ENCODE data around the gene GYS2.

GYS2 gene

DNA sequence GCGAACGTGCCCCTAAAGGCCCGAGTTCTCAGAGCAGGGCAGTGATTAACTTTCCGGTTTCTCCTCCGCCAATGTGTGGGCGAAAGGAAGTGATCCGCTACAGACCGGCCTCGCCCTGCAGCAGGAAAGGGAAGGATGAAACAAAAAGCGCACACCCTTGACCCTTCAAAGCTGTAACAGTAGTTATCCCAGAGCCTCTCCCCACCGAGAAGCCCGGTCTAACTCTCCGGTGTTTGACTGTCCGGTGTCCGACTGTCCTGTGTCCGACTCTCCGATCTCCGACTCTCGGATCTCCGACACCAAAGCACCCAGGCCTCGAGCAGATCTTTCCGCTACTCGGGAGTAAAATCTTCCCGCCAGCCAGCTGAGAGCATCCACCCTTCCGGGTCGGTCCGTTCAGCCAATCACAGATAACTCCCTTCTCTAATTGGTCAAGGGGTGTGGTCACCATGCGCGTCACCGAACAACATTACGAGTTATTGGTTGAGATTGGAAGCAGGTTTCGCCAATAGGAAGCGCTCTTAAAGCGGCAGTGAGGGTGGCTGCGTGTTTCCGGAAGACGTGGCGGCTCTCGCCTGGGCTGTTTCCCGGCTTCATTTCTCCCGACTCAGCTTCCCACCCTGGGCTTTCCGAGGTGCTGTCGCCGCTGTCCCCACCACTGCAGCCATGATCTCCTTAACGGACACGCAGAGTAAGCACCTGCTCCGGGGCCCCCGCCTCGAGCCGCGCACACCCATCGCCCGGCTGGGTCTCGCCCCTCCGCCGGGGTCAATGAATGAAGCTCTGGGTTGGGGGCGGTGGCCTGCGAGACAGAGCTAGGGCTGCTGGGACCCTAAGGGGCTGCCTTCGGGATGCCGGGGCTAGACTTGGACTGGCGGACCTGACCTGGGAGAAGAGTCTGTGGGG is 103.1 kb downstream of the GYS2 start, which contains the start of the genes GOLT1B and RECQL:
GOLT1B (plus strand) TSS at position 532 of the 906 bp plus-strand sequence; CDS start at position 667, 135 bp downstream.
RECQL (minus strand) TSS at position 378 of the 906 bp plus-strand sequence. CDS start 2,065 bp downstream, outside the sequence.
- DNase-seq, result peak; percentile 98

- no peak for DNase-seq
These were observed 103.8 kb downstream of the GYS2 start for GRCh38 chr12:21500786-21501257.

DNA sequence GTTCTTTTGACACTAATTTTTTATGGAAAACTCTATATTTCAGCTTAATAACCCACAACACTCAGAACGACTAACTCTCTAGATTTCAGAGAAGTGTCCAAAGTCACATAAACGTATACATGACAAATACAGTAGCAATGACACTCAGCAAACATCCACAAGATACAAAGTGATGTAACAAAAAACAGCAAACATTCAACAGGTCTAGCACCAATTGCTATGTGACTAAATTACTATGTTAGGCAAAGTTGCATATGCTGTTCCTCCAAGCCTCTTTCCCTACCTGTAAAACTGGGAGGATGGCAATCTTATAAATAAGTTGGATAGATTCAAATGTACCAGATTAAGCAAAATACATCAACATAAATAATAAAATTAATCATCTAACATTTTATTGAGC is 104.9 kb downstream of the GYS2 start:
- no peak for DNase-seq
